Measurements from ENCODE around the gene ADISSP.

Gene ADISSP

GRCh38 chr20:3767427-3768341 is at the start of gene ADISSP:
Gene ADISSP, minus strand, starts transcription at chr20:3767753. Its CDS starts 7,653 bp downstream, at chr20:3760100.
- DNase-seq (ENCODE audit: low read depth) = peak; percentile 94

GRCh38 chr20:3815703-3816315 is 48.3 kb upstream of the ADISSP start:
- DNase-seq (ENCODE audit: low read depth) = no peak

- no peak for DNase-seq (ENCODE audit: low read depth)
These were observed 47.5 kb upstream of the ADISSP start for GRCh38 chr20:3814928-3815495.

GRCh38 chr20:3813848-3814581 is 46.5 kb upstream of the ADISSP start:
- DNase-seq (ENCODE audit: low read depth) = no peak

GRCh38 chr20:3812975-3813847 is 45.7 kb upstream of the ADISSP start:
- no peak for DNase-seq (ENCODE audit: low read depth)

GRCh38 chr20:3812259-3812681 is 44.7 kb upstream of the ADISSP start:
- no peak for DNase-seq (ENCODE audit: low read depth)

- DNase-seq (ENCODE audit: low read depth) = peak; percentile 90
These were observed 44.1 kb upstream of the ADISSP start for GRCh38 chr20:3811467-3812258.

- DNase-seq (ENCODE audit: low read depth) = no peak
These were observed 41.0 kb upstream of the ADISSP start for GRCh38 chr20:3808544-3808943.

GRCh38 chr20:3804781-3805180 is 37.2 kb upstream of the ADISSP start:
- no peak for DNase-seq (ENCODE audit: low read depth)

GRCh38 chr20:3804254-3804751 is 36.8 kb upstream of the ADISSP start:
- DNase-seq (ENCODE audit: low read depth) = no peak

- no peak for DNase-seq (ENCODE audit: low read depth)
These were observed 36.3 kb upstream of the ADISSP start for GRCh38 chr20:3803854-3804253.

- no peak for DNase-seq (ENCODE audit: low read depth)
These were observed 35.7 kb upstream of the ADISSP start for GRCh38 chr20:3803289-3803688.

GRCh38 chr20:3802524-3803239 is 35.1 kb upstream of the ADISSP start:
- DNase-seq (ENCODE audit: low read depth) = no peak

- no peak for DNase-seq (ENCODE audit: low read depth)
These were observed 34.3 kb upstream of the ADISSP start for GRCh38 chr20:3801846-3802245.

- no peak for DNase-seq (ENCODE audit: low read depth)
These were observed 33.7 kb upstream of the ADISSP start for GRCh38 chr20:3801299-3801698.

- DNase-seq (ENCODE audit: low read depth) = no peak
These were observed 33.3 kb upstream of the ADISSP start for GRCh38 chr20:3800878-3801260.

GRCh38 chr20:3800256-3800877 is 32.8 kb upstream of the ADISSP start:
- no peak for DNase-seq (ENCODE audit: low read depth)

GRCh38 chr20:3798908-3799248 is 31.3 kb upstream of the ADISSP start:
- no peak for DNase-seq (ENCODE audit: low read depth)

GRCh38 chr20:3798373-3798768 is 30.8 kb upstream of the ADISSP start:
- no peak for DNase-seq (ENCODE audit: low read depth)
